ENCODE data around the gene WDR33. TPM values are rescaled to one million over a fixed set of nuclear protein-coding genes. Genes with fewer than 3 reads are reported as not detected.
A peak's percentile ranks its signal among the peaks of the same experiment; 100 is the strongest.

WDR33 gene
- total and polyA plus RNA-seq, 2 of the 4 experiments (the other 2 are of a cell fraction), result 19.6 to 41.2 TPM

DNA sequence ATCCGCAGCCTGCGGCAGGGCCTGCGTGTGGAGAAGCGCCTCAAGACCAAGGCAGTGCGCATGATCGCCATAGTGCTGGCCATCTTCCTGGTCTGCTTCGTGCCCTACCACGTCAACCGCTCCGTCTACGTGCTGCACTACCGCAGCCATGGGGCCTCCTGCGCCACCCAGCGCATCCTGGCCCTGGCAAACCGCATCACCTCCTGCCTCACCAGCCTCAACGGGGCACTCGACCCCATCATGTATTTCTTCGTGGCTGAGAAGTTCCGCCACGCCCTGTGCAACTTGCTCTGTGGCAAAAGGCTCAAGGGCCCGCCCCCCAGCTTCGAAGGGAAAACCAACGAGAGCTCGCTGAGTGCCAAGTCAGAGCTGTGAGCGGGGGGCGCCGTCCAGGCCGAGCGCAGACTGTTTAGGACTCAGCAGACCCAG lies 159.6 kb downstream of the WDR33 start:
- Histone ChIP-seq H3K23ac (ENCODE audit: low read depth, low read length) (no peak overlapping the region), H2BK5ac (ENCODE audit: low read depth, low read length, poor library complexity, severe bottlenecking) (no peak overlapping the region), H2AK9ac (replicated peaks; ENCODE audit: low read depth, low read length, poor library complexity) (no peak overlapping the region), H2BK120ac (ENCODE audit: low read depth, low read length) (no peak overlapping the region), H2AFZ (replicated peaks; ENCODE audit: low read length, poor library complexity) (peak overlapping the region; percentile 6), H3K27me3 (ENCODE audit: control insufficient read depth, insufficient read depth, low read length) (no peaks in the 10 kb centered on the region), H4K5ac (ENCODE audit: low read depth, low read length) (no peak overlapping the region), H3K4me1 (ENCODE audit: control insufficient read depth, insufficient read depth, low read length) (peaks cover 7% of the 10 kb centered on the region; the same call in 1 of the 2 replicates), H3K27ac (ENCODE audit: insufficient read depth, low read length) (no peak overlapping the region), H2AK5ac (ENCODE audit: low read depth, low read length) (no peak overlapping the region), H3K56ac (ENCODE audit: extremely low read depth, insufficient read depth, low read length) (no peak overlapping the region), H3K9me1 (ENCODE audit: insufficient read depth, low read length) (peaks cover 17% of the 10 kb centered on the region; the same call in 1 of the 2 replicates), H2BK20ac (ENCODE audit: low read depth, low read length) (no peak overlapping the region), H3K4me3 (ENCODE audit: insufficient read depth, low read depth, low read length) (no peak overlapping the region), H3K9me3 (ENCODE audit: control insufficient read depth, insufficient read depth, low read length) (no peaks in the 10 kb centered on the region), H3K4me2 (ENCODE audit: low read depth, low read length) (no peak overlapping the region), H3K4ac (ENCODE audit: low read depth, low read length) (no peak overlapping the region), H3K18ac (ENCODE audit: low read depth, low read length) (no peak overlapping the region), H4K8ac (ENCODE audit: low read depth in 2 of 2, low read length in 2 of 2) (no peak overlapping the region), H3K36me3 (ENCODE audit: control insufficient read depth, insufficient read depth, low read length) (peaks cover 14% of the 10 kb centered on the region), H2BK15ac (ENCODE audit: low read depth, low read length) (no peak overlapping the region), H3K14ac (replicated peaks; ENCODE audit: low read depth, low read length) (no peak overlapping the region), H3K9ac (ENCODE audit: low read depth, low read length) (no peak overlapping the region), H4K91ac (ENCODE audit: insufficient read depth, low read depth, low read length) (no peak overlapping the region), H4K20me1 (ENCODE audit: insufficient read depth, low read length) (peaks cover 7% of the 10 kb centered on the region), H3K79me1 (ENCODE audit: low read depth in 1 of 2, low read length in 2 of 2) (peaks cover 0 to 16% of the 10 kb centered on the region in 2 experiments; a peak in 2 of 4 replicates)
- 89% methylated on average over 20 of the region's 29 CpGs; no CpG with 5 or more reads in 1 of the 2 experiments for WGBS, 2 experiments (ENCODE audit: extremely low coverage in 2 of 2, insufficient read length in 1 of 2)
- TF ChIP-seq POLR2A (IDR thresholded peaks at IDR 0.05; ENCODE audit: low read depth, low read length) (no peak), FOS (IDR thresholded peaks at IDR 0.05; ENCODE audit: low read depth, low read length) (no peak), NFE2L2 (IDR thresholded peaks at IDR 0.05; ENCODE audit: low read depth, low read length) (no peak)
- POLR2A ChIA-PET (ENCODE audit: unreplicated experiment), result no interaction called here
- no peak for ATAC-seq (ENCODE audit: low read depth)
- no TSS peak for BruUV-seq (replicated peaks)
- dilution Hi-C loops (cut with HindIII; ENCODE audit: low sequenced_read_pairs, unreplicated experiment) (no loop called here), in situ Hi-C loops (cut with MboI; ENCODE audit: low sequenced_read_pairs) (no loop called here), intact Hi-C loops (cut with micrococcal nuclease) (no loop called here)
- CTCF ChIA-PET, result no interaction called here
- DNase-seq, result no peak

Small RNA genes lying within 50 kb of the gene (microRNA-seq; reads per million reads assigned to microRNA genes)
- gene RF00017 (ENCODE audit: insufficient read depth, insufficient read length) (not detected), gene RF00019 (ENCODE audit: insufficient read depth, insufficient read length) (not detected), gene RNU6-395P (ENCODE audit: insufficient read depth, insufficient read length) (not detected), gene RNY4P7 (ENCODE audit: insufficient read depth, insufficient read length) (35.1 reads per million, percentile 69 among the genes with 10 or more reads in this experiment)

Small RNA genes lying within 50 kb of the gene (small RNA-seq; reads per million reads assigned to genes)
- gene RF00017 (0 reads per million in 5 experiments), gene RF00019 (0 reads per million in 5 experiments), gene RNU6-395P (0 reads per million in 5 experiments), gene RNY4P7 (0.14 to 84.9 (median 14.1) reads per million in 5 experiments)

Other genes starting within 250 kb of the WDR33 start
- not detected in 2 replicates for gene GPR17, start 165.0 kb downstream of the WDR33 start, total RNA-seq (2012; rRNA removed)
- gene GPR17, start 165.0 kb downstream of the WDR33 start, polyA plus RNA-seq (2012; rRNA removed), result not detected in 2 replicates
- gene LIMS2, start 135.6 kb downstream of the WDR33 start, total RNA-seq (2012; rRNA removed), result 1.1 and 1.3 TPM in 2 replicates
- gene LIMS2, start 135.6 kb downstream of the WDR33 start, polyA plus RNA-seq (2012; rRNA removed), result 17.8 and 18.8 TPM in 2 replicates
- 2.5 and 3.9 TPM in 2 replicates for gene SFT2D3, start 109.7 kb downstream of the WDR33 start, total RNA-seq (2012; rRNA removed)
- gene SFT2D3, start 109.7 kb downstream of the WDR33 start, polyA plus RNA-seq (2012; rRNA removed), result 3.1 TPM in 2 replicates
- 41.6 and 42.2 TPM in 2 replicates for gene POLR2D, start 47.0 kb upstream of the WDR33 start, total RNA-seq (2012; rRNA removed)
- gene POLR2D, start 47.0 kb upstream of the WDR33 start, polyA plus RNA-seq (2012; rRNA removed), result 12.9 and 18.0 TPM in 2 replicates
- 14.0 and 16.1 TPM in 2 replicates for gene AMMECR1L, start 74.8 kb upstream of the WDR33 start, total RNA-seq (2012; rRNA removed)
- 11.0 and 13.4 TPM in 2 replicates for gene AMMECR1L, start 74.8 kb upstream of the WDR33 start, polyA plus RNA-seq (2012; rRNA removed)
- 5.0 and 6.1 TPM in 2 replicates for gene SAP130, start 216.9 kb upstream of the WDR33 start, total RNA-seq (2012; rRNA removed)
- gene SAP130, start 216.9 kb upstream of the WDR33 start, polyA plus RNA-seq (2012; rRNA removed), result 17.1 and 20.2 TPM in 2 replicates